Hypothalamus (tissue), 51 donors: ENCODE measurements around the gene EPC2.

ENCODE experiments used
- DNase-seq, 51 donors: peaks; one replicate each; lab custom pipeline; 2025; lab: John Stamatoyannopoulos, UW

The EPC2 gene

GRCh38 chr2:148796735-148797512 lies 152.4 kb downstream of the EPC2 start:
- DNase-seq = no peak

GRCh38 chr2:148802448-148803220 lies 158.1 kb downstream of the EPC2 start:
- DNase-seq = no peak

GRCh38 chr2:148810081-148810480 lies 165.5 kb downstream of the EPC2 start:
- no peak for DNase-seq

DNA sequence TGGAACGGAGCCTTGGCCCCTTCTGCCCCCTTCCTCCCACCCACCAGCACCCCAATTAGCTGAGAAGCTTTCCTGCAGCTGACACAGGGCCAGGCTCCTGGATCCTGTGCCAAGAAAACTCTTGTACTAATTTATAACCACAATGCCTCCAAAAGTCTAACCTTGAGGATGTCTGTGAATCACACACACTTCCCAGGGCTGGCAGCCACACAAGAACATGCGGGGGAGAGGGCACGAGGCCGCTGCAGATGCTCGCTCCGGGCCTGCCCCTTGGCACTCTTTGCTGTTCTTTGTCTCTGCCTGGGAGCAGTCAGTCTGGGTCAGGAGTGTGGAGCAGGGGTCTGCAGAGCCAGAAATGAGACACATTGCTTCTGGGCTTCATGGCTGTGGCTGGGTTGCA lies 167.8 kb downstream of the EPC2 start:
- DNase-seq = peak in 24 of 51 donors; percentile 3 to 58 (median 22)

DNA sequence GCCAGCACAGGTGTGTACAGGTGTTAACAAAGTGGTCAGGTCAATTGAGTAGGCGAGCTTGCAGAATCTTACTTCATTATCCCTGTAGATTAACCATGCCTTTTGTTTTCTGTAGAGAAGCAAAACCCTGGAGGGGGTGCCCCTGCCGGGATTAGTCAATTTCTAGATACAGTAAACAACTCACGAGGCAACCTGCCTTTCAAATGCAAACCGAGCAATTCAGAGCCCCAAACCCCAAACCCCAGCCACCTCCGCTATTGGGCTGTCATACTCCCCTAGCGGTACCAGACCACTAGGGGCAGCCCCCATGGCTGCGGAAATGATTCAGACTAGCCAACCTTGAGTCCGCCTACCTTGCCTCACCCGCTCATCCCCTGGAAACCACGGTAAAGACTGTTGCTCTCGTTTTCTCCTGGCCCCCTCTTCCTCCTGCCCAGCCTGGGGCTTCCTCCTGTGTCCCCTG lies 169.1 kb downstream of the EPC2 start:
- DNase-seq = no peak

DNA sequence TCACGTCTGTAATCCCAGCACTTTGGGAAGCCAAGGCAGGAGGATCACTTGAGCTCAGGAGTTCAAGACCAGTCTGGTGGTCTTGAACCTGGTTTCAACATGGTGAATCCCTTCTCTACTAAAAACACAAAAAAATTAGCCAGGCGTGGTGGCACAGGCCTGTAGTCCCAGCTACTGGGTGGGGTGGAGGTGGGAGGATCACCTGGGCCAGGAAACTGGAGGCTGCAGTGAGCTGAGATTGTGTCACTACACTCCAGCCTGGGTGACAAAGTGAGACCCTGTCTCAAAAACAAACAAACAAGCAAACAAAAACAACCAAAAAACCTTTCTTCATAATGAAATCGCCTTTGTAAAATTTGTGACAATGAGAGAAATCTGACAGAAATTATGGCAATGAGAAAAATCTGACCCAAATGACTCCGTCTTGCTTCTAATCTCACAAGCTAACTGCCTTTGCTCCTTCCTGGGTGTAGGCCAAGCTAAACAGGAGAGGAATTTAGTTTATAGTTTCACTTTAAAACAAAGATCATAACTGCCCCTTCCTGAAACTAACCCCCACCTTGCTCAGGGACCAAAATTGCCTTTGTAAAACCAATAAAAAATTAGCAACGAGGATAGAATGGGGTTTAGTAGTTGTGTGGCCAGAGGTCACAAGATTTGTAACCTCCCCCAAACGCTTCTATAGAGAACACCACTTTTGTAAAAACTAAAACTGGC lies 169.8 kb downstream of the EPC2 start:
- no peak for DNase-seq

GRCh38 chr2:148814860-148815419 lies 170.4 kb downstream of the EPC2 start:
- no peak for DNase-seq

DNA sequence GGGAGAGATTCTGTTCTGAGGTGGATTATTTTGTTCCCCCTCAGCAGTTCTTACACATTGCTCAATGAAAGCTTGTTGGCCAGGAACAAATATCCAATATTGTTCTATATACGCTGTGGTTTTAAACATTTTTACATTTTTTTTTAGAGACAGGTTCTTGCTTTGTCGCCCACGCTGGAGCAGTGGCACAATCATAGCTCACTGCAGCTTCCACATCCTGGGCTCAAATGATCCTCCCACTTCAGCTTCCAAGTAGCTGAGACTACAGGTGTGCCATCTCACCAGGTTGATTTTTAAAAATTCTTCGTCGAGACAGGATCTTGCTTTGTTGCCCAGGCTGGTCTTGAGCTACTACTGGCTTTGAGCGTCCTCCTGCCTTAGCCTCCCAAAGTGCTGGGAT lies 171.6 kb downstream of the EPC2 start:
- peak in 2 of 51 donors; percentile 2 to 36 for DNase-seq

- peak in 27 of 51 donors; percentile 2 to 84 (median 12) for DNase-seq
Observed at GRCh38 chr2:148817210-148817708, 172.7 kb downstream of the EPC2 start.

DNA sequence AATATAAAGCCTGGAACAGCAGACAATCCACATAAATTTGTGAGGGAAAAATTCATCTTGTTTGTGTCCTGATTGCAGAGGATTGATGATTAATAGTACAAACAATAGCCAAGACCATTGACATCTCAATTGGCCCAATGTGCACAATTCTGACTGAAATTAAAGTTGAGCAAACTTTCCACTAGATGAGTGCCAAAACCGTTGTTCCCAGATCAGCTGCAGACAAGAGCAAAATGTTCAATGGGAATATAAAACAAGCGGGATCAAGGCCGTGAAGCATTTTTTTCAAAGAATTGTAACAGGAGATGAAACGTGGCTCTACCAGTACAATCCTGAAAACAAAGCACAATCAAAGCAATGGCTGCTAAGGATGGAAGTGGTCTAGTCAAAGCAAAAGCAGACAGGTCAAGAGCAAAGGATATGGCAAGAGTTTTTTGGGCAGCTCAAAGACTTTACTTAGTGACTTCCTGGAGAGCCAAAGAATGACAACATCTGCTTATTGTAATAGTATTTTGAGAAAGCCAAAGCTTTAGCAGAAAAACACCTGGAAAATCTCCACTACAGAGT lies 174.6 kb downstream of the EPC2 start:
- no peak for DNase-seq

DNA sequence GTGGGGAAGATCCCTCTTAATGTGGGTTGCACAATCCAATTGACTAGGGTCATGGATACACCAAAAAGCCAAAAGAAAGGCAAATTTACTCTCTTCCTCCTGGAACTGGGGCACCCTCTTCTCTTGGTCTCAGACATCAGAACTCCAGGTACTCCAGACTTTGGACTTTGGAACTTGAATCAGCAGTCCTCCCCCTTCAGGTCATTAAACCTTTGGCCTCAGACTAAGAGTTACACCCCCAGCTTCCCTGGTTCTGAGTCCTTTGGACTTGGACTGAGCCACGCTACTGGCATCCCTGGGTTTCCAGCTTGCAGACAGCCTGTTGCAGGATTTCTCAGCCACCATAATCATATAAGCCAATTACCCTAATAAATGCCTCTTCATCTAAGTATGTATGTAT lies 179.6 kb downstream of the EPC2 start:
- no peak for DNase-seq

- no peak for DNase-seq
Observed at GRCh38 chr2:148826791-148827190, 182.2 kb downstream of the EPC2 start.

- DNase-seq = no peak
Observed at GRCh38 chr2:148828941-148829340, 184.4 kb downstream of the EPC2 start.

- DNase-seq = no peak
Observed at GRCh38 chr2:148829618-148830017, 185.1 kb downstream of the EPC2 start.

- no peak for DNase-seq
Observed at GRCh38 chr2:148832637-148833036, 188.1 kb downstream of the EPC2 start.
